K562 (cell line): ENCODE results near the gene NVL. TPM values are rescaled to one million over a fixed set of nuclear protein-coding genes. Genes with fewer than 3 reads are reported as not detected.

Experiments used
- ARNT ChIP-seq, 2 experiments: fragments of 450-650 bp; IDR thresholded peaks; 2 replicates each; pipeline ENCODE4 v1.6.1; 2016; ENCODE audit warnings: mild to moderate bottlenecking in 1 of 2
- ATF3 ChIP-seq, 2 experiments: fragments of 450-650 bp in 1 of 2; sonication (generic) in 1 of 2; formaldehyde crosslinking in 1 of 2; IDR thresholded peaks in 1 of 2; conservative IDR thresholded peaks in 1 of 2; 2 replicates each; pipeline versions ENCODE4 v1.6.1 to v1.8.1; 2016 to 2023; ENCODE audit warnings: mild to moderate bottlenecking in 2 of 2, moderate library complexity in 2 of 2, inconsistent platforms in 1 of 2, missing genetic modification reagents in 1 of 2
- CBFA2T3 ChIP-seq: fragments of 450-650 bp; IDR thresholded peaks from 2 replicates; pipeline ENCODE4 v1.6.1; 2017
- DMBX1 ChIP-seq: fragments of 250-450 bp; sonication (Bioruptor Pico); IDR thresholded peaks from 2 replicates; pipeline ENCODE4 v1.8.0; 2022; ENCODE audit warnings: inconsistent platforms, mild to moderate bottlenecking, moderate library complexity, borderline replicate concordance
- E2F6 ChIP-seq, 2 experiments: IDR thresholded peaks; 2 replicates each; pipeline ENCODE4 v1.6.1; 2011; ENCODE audit warnings: borderline replicate concordance in 1 of 2, control low read depth in 1 of 2, low read depth in 1 of 2, low read length in 1 of 2, mild to moderate bottlenecking in 1 of 2, mixed read lengths in 1 of 2, moderate library complexity in 1 of 2; ENCODE audit not compliant: insufficient read depth in 1 of 2, insufficient read length in 1 of 2, poor library complexity in 1 of 2, severe bottlenecking in 1 of 2; ENCODE audit errors: extremely low read depth in 1 of 2
- ETS2 ChIP-seq: IDR thresholded peaks from 2 replicates; pipeline ENCODE4 v1.6.1; 2016; ENCODE audit warnings: borderline replicate concordance, missing genetic modification characterization, mild to moderate bottlenecking, moderate library complexity, missing compliant biosample characterization; ENCODE audit not compliant: poor library complexity, severe bottlenecking
- ETV5 ChIP-seq: sonication (generic); formaldehyde crosslinking; IDR thresholded peaks from 2 replicates; pipeline ENCODE4 v1.4.0; 2020; ENCODE audit warnings: low read depth, mild to moderate bottlenecking, missing genetic modification reagents
- EWSR1 ChIP-seq: fragments of 450-650 bp; IDR thresholded peaks from 2 replicates; pipeline ENCODE4 v1.6.1; 2018; ENCODE audit warnings: borderline replicate concordance, mild to moderate bottlenecking, low read depth, moderate library complexity; ENCODE audit not compliant: partially characterized antibody
- GATA2 ChIP-seq: sonication (generic); formaldehyde crosslinking; IDR thresholded peaks from 2 replicates; pipeline ENCODE4 v1.4.0; 2020; ENCODE audit warnings: mild to moderate bottlenecking, missing genetic modification reagents
- JUN ChIP-seq, 2 experiments: sonication (generic) in 1 of 2; formaldehyde crosslinking in 1 of 2; IDR thresholded peaks; 2 replicates each; pipeline versions ENCODE4 v1.6.1 to v1.8.0; 2012 to 2022; ENCODE audit warnings: borderline replicate concordance in 2 of 2, mild to moderate bottlenecking in 2 of 2, improper control_type of control experiment in 1 of 2, low read depth in 1 of 2, low read length in 1 of 2, missing genetic modification reagents in 1 of 2
- MTA2 ChIP-seq: fragments of 450-650 bp; IDR thresholded peaks from 2 replicates; pipeline ENCODE4 v1.6.1; 2016; ENCODE audit warnings: low read depth
- NR3C1 ChIP-seq: sonication (generic); formaldehyde crosslinking; IDR thresholded peaks from 2 replicates; pipeline ENCODE4 v1.8.1; 2022; ENCODE audit warnings: missing genetic modification reagents
- NR4A1 ChIP-seq, 2 experiments: fragments of 250-450 bp in 1 of 2; fragments of 450-650 bp in 1 of 2; sonication (Bioruptor Pico) in 1 of 2; IDR thresholded peaks; 2 replicates each; pipeline versions ENCODE4 v1.4.0 to v1.6.1; 2016 to 2020; ENCODE audit warnings: mild to moderate bottlenecking in 2 of 2, missing compliant biosample characterization in 1 of 2, missing genetic modification characterization in 1 of 2, moderate library complexity in 1 of 2
- PHF20 ChIP-seq: fragments of 450-650 bp; IDR thresholded peaks from 2 replicates; pipeline ENCODE4 v1.6.1; 2018; ENCODE audit not compliant: partially characterized antibody
- SAP30 ChIP-seq: fragments of 200-600 bp; sonication (generic); IDR thresholded peaks from 2 replicates; pipeline ENCODE4 v1.6.1; 2012; ENCODE audit warnings: borderline replicate concordance, low read depth, mild to moderate bottlenecking, moderate library complexity, low read length, control low read depth, inconsistent platforms; ENCODE audit not compliant: insufficient read depth, poor library complexity, severe bottlenecking
- SNIP1 ChIP-seq: fragments of 450-650 bp; IDR thresholded peaks from 2 replicates; pipeline ENCODE4 v1.7.1; 2017; ENCODE audit warnings: low read depth, mild to moderate bottlenecking
- USF2 ChIP-seq: sonication (generic); formaldehyde crosslinking; IDR thresholded peaks from 2 replicates; pipeline ENCODE4 v1.5.0; 2020; ENCODE audit warnings: missing genetic modification reagents
- ZEB2 ChIP-seq: fragments of 450-650 bp; IDR thresholded peaks from 2 replicates; pipeline ENCODE4 v1.6.1; 2016
- ZNF133 ChIP-seq: fragments of 250-450 bp; sonication (Bioruptor Pico); IDR thresholded peaks from 2 replicates; pipeline ENCODE4 v1.4.0; 2020; ENCODE audit warnings: mild to moderate bottlenecking
- ZNF165 ChIP-seq: fragments of 250-450 bp; sonication (Bioruptor Pico); IDR thresholded peaks from 2 replicates; pipeline ENCODE4 v1.4.0; 2020; ENCODE audit warnings: borderline replicate concordance
- ZNF217 ChIP-seq: sonication (generic); formaldehyde crosslinking; IDR thresholded peaks from 2 replicates; pipeline ENCODE4 v1.8.0; 2022; ENCODE audit warnings: mild to moderate bottlenecking, missing genetic modification reagents
- ZNF655 ChIP-seq: fragments of 250-450 bp; sonication (Bioruptor Pico); IDR thresholded peaks from 2 replicates; pipeline ENCODE4 v1.5.0; 2021
- polyA plus RNA-seq, 8 experiments: library from polyadenylated mRNA; depleted of rRNA in 4 of 8; stranded (reverse) in 5 of 8; unstranded in 3 of 8; fragments of >200 nt; fragmentation: Nextera tagmentation in 2 of 8; fragmentation: Illumina TruSeq in 1 of 8; extraction: Ambion mirVana in 2 of 8; extraction: Trizol in 1 of 8; gene quantifications; 2 replicates each; pipeline versions ENCODE4 v1.2.1 to v1.2.3, GENCODE V29; 2011 to 2014; ENCODE audit warnings: inconsistent platforms in 1 of 8, missing spikeins in 1 of 8
- total RNA-seq, 7 experiments: library from RNA; depleted of rRNA in 6 of 7; stranded (reverse); fragments of >200 nt in 6 of 7; fragmentation: Illumina TruSeq in 2 of 7; extraction: Trizol in 2 of 7; gene quantifications; 2 replicates each; pipeline versions ENCODE4 v1.2.1 to v1.2.3, GENCODE V29; 2011 to 2021; ENCODE audit warnings: low replicate concordance in 1 of 7

NVL gene
- total and polyA plus RNA-seq, 9 of the 15 experiments (the other 6 are each of a cell fraction or from before 2014, with no cell fraction given) = 32.5 to 86.6 (median 62.9) TPM

GRCh38 chr1:224333939-224334786 is 4.2 kb upstream of the NVL start (continued):
- TF ChIP-seq ATF3 (IDR thresholded peaks at IDR 0.05) (peak; percentile 93), ATF3 (CRISPR knock-in tag; conservative IDR thresholded peaks at IDR 0.05) (peak; percentile 84), ZNF133 (no peak), NR3C1 (CRISPR knock-in tag) (no peak), ZNF217 (CRISPR knock-in tag) (no peak), ETS2 (tag) (no peak), ARNT (IDR thresholded peaks at IDR 0.05) (no peak), JUN (IDR thresholded peaks at IDR 0.05; ENCODE audit: borderline replicate concordance, low read depth, low read length) (peak; percentile 74; the same call in 1 of the 2 replicates), JUN (CRISPR knock-in tag; IDR thresholded peaks at IDR 0.05; ENCODE audit: borderline replicate concordance) (peak; percentile 79; the same call in 1 of the 2 replicates), ETV5 (CRISPR knock-in tag) (0 out of 2 replicates have a peak, but pooled peaks have one; percentile 54), E2F6 (IDR thresholded peaks at IDR 0.05; ENCODE audit: borderline replicate concordance in 1 of 2, extremely low read depth in 1 of 2, insufficient read depth in 1 of 2, insufficient read length in 1 of 2, low read depth in 1 of 2, low read length in 1 of 2, poor library complexity in 1 of 2, severe bottlenecking in 1 of 2) (no peak), PHF20 (peak; percentile 65), DMBX1 (CRISPR knock-in tag) (no peak), ZEB2 (peak; percentile 54; the same call in 1 of the 2 replicates), ZNF165 (no peak), ZNF655 (CRISPR knock-in tag) (no peak), SNIP1 (no peak), GATA2 (peak; percentile 70), MTA2 (peak; percentile 63), SAP30 (no peak), EWSR1 (no peak), USF2 (CRISPR knock-in tag) (no peak), CBFA2T3 (peak; percentile 90), NR4A1 (CRISPR knock-in tag; IDR thresholded peaks at IDR 0.05) (no peak), NR4A1 (tag; IDR thresholded peaks at IDR 0.05) (no peak)
